ENCODE measurements around the gene UST.

- TF ChIP-seq CTCF (IDR thresholded peaks at IDR 0.05), result no peak
- TF ChIP-seq POLR2A (IDR thresholded peaks at IDR 0.05), result no peak
These were observed 142.0 kb downstream of the UST start for GRCh38 chr6:148888856-148889255.

All from esophagus squamous epithelium (tissue), 4 donors.